Fibroblast of villous mesenchyme (primary cell): Measurements from ENCODE around the gene ENO2. TPM values are rescaled to one million over a fixed set of nuclear protein-coding genes. Genes with fewer than 3 reads are reported as not detected.
"Not testable (repeated sequence)": the region's sequence is repeated elsewhere in the genome, so short reads cannot be mapped to it uniquely, and the experiment has no call there.

Source experiments
- DNase-seq: peaks from one replicate; pipeline ENCODE4 v3.0.0-alpha.2; 2010; ENCODE audit warnings: low read depth
- H3K4me3 ChIP-seq: 2 replicates; pipeline ENCODE4 v1.5.1; 2011; ENCODE audit warnings: low read depth, mild to moderate bottlenecking, low read length
- CTCF ChIP-seq: IDR thresholded peaks from 2 replicates; pipeline ENCODE4 v1.5.1; 2012; ENCODE audit warnings: low read depth, mild to moderate bottlenecking, low read length; ENCODE audit not compliant: insufficient read depth
- total RNA-seq: library from RNA; depleted of rRNA; stranded (reverse); fragments of >200 nt; gene quantifications from 2 replicates; pipeline ENCODE4 v1.2.3, GENCODE V29; 2012

Gene ENO2
- total RNA-seq, 1 donor, result 3.5 TPM

GRCh38 chr12:6890789-6891645 lies 23.4 kb upstream of the ENO2 start:
- TF ChIP-seq CTCF, result peak; percentile 73
- peak overlapping the region; percentile 60 for H3K4me3 ChIP-seq
- peak; percentile 97 for DNase-seq

GRCh38 chr12:6891646-6892001 lies 22.8 kb upstream of the ENO2 start:
- no peak for DNase-seq
- no peak for TF ChIP-seq CTCF
- peak overlapping the region; percentile 60 for H3K4me3 ChIP-seq

GRCh38 chr12:6892683-6893082 lies 21.7 kb upstream of the ENO2 start:
- not testable (repeated sequence) for DNase-seq, H3K4me3 ChIP-seq

GRCh38 chr12:6894321-6894720 lies 20.1 kb upstream of the ENO2 start:
- H3K4me3 ChIP-seq, result no peak overlapping the region
- TF ChIP-seq CTCF, result no peak
- no peak for DNase-seq

GRCh38 chr12:6896846-6897435 lies 17.4 kb upstream of the ENO2 start:
- no peak overlapping the region for H3K4me3 ChIP-seq
- TF ChIP-seq CTCF, result no peak
- DNase-seq, result no peak

- no peak overlapping the region for H3K4me3 ChIP-seq
- TF ChIP-seq CTCF, result no peak
- DNase-seq, result no peak
Measured at GRCh38 chr12:6899427-6899826, 15.0 kb upstream of the ENO2 start.

- TF ChIP-seq CTCF, result no peak
- no peak overlapping the region for H3K4me3 ChIP-seq
- peak; percentile 57 for DNase-seq
Measured at GRCh38 chr12:6899837-6900519, 14.4 kb upstream of the ENO2 start.
